Left lung (tissue), 10 donors: ENCODE results near the gene TRAPPC8. TPM values are rescaled to one million over a fixed set of nuclear protein-coding genes. Genes with fewer than 3 reads are reported as not detected.
"Not testable (repeated sequence)": the region's sequence is repeated elsewhere in the genome, so short reads cannot be mapped to it uniquely, and the experiment has no call there.

ENCODE experiments used
- ATAC-seq: fragments of 200-7000 bp; cut with Tn5 transposase; one replicate; pipeline ENCODE4 v1.9.1; 2020; ENCODE audit warnings: moderate library complexity
- DNase-seq, 4 donors: peaks; one replicate each; pipeline ENCODE4 v3.0.0-alpha.2; 2013 to 2020
- H3K27ac ChIP-seq, 2 donors: fragments of 200-600 bp; sonication (generic) in 1 of 2; one replicate each; pipeline versions ENCODE4 v1.5.0 to v1.8.0; 2020 to 2021
- H3K27me3 ChIP-seq, 2 donors: fragments of 200-600 bp; sonication (generic) in 1 of 2; one replicate each; pipeline versions ENCODE4 v1.5.0 to v1.8.0; 2020 to 2021
- H3K36me3 ChIP-seq, 2 donors: fragments of 200-600 bp; sonication (generic) in 1 of 2; one replicate each; pipeline versions ENCODE4 v1.5.0 to v1.8.0; 2020 to 2021
- H3K4me1 ChIP-seq, 2 donors: fragments of 200-600 bp; one replicate each; pipeline ENCODE4 v1.8.0; 2021
- H3K4me3 ChIP-seq, 2 donors: fragments of 200-600 bp; sonication (generic) in 1 of 2; one replicate each; pipeline versions ENCODE4 v1.5.0 to v1.8.0; 2020 to 2021; ENCODE audit warnings: mild to moderate bottlenecking in 1 of 2
- H3K9me3 ChIP-seq, 2 donors: fragments of 200-600 bp; sonication (generic) in 1 of 2; one replicate each; pipeline versions ENCODE4 v1.5.0 to v1.8.0; 2020 to 2021
- intact Hi-C, 2 donors: fragments of 100-400 bp; cut with DNase I; formaldehyde crosslinking; loops; one replicate each; pipeline versions ENCODE4 v1.11.2 to v1.14.2; 2022
- polyA plus RNA-seq, 6 donors: library from polyadenylated mRNA; unstranded; fragments of 120-200 nt; gene quantifications; one replicate each; pipeline ENCODE4 v1.2.1, GENCODE V29; 2013; ENCODE audit not compliant: insufficient read length in 6 of 6
- total RNA-seq, 2 donors: library from RNA; stranded (reverse); fragmentation: NEBNext Ultra II Directional; extraction: Animal tissue kit (Norgen Biotek cat#: 25700); gene quantifications; one replicate each; pipeline ENCODE4 v1.2.1, GENCODE V29; 2021
- TF ChIP-seq, protein P1 (sequence below), 2 donors: fragments of 200-600 bp; sonication (generic) in 1 of 2; IDR thresholded peaks; one replicate each; pipeline versions ENCODE4 v1.5.0 to v1.8.0; 2021; ENCODE audit warnings: antibody characterized with exemption in 2 of 2
- donor health status: DM: no; HTN: yes; CAD: no.
- donor health status: DM: no; HTN: no; CAD: no.

TRAPPC8 gene
- total and polyA plus RNA-seq, 8 donors: 45.5 to 53.9 (median 50.2) TPM

DNA sequence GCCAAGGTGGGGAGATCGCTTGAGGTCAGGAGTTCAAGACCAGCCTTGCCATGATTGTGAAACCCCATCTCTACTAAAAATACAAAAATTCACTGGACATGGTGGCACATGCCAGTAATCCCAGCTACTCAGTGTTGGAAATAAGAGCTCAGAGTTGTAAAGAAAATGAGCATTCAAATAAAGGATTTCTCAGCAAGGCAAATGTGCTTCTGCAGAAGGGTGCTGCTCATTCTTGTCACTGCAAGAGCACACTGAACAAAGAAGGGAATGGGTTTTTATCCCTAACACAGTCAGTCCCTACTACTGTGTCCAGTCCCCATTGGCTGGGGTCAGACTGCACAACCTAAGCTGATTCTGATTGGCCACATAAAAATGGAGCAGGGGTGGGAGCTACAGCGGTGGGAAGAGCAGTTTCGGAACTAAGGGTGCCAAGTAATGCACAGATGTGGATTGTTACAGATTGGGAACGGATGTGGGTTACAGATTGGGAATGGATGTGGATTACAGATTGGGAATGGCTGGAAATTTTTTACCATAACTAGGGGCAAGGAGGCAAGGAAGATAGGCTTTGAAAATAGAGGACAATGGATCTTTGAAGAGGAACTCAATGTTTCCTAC is 31.1 kb upstream of the TRAPPC8 start:
- ATAC-seq: no peak
- Histone ChIP-seq H3K27ac (no peak overlapping the region), H3K27me3 (no peaks in the 10 kb centered on the region), H3K36me3 (no peaks in the 10 kb centered on the region), H3K4me3 (no peak overlapping the region), H3K9me3 (peaks cover 0 to 42% of the 10 kb centered on the region in 2 donors), H3K4me1 (no peaks in the 10 kb centered on the region)
- DNase-seq: no peak
- intact Hi-C loops: no loop called here
- TF ChIP-seq, protein P1, sequence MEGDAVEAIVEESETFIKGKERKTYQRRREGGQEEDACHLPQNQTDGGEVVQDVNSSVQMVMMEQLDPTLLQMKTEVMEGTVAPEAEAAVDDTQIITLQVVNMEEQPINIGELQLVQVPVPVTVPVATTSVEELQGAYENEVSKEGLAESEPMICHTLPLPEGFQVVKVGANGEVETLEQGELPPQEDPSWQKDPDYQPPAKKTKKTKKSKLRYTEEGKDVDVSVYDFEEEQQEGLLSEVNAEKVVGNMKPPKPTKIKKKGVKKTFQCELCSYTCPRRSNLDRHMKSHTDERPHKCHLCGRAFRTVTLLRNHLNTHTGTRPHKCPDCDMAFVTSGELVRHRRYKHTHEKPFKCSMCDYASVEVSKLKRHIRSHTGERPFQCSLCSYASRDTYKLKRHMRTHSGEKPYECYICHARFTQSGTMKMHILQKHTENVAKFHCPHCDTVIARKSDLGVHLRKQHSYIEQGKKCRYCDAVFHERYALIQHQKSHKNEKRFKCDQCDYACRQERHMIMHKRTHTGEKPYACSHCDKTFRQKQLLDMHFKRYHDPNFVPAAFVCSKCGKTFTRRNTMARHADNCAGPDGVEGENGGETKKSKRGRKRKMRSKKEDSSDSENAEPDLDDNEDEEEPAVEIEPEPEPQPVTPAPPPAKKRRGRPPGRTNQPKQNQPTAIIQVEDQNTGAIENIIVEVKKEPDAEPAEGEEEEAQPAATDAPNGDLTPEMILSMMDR (IDR thresholded peaks at IDR 0.05): no peak

DNA sequence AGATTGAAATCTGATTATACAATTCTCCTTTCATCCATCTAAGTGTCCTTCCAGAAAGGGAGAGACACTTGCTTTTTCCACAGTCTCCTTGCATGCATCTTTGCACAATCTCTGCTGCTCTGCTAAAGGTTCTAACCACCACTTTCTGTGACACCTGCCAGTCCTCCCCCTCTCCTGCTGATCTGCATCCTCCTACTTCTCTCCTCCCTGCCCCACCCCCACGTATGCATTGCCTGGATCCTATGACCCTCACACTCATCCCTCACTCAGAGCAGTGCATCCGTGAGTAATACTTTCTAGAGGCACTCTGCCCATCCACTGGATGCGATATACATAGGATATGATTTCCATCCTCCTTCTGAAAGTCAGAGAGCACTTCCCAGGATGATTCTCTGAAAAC is 27.7 kb upstream of the TRAPPC8 start:
- Histone ChIP-seq H3K27me3 (no peaks in the 10 kb centered on the region), H3K9me3 (peaks cover 0 to 30% of the 10 kb centered on the region in 2 donors), H3K36me3 (no peaks in the 10 kb centered on the region), H3K4me3 (no peak overlapping the region), H3K4me1 (no peaks in the 10 kb centered on the region), H3K27ac (no peak overlapping the region)
- no peak for ATAC-seq
- TF ChIP-seq, protein P1 (IDR thresholded peaks at IDR 0.05): no peak
- DNase-seq: no peak
- intact Hi-C loops: no loop called here

GRCh38 chr18:31965316-31965970 is 22.5 kb upstream of the TRAPPC8 start:
- ATAC-seq: no peak
- H3K4me3 ChIP-seq: no peak overlapping the region
- H3K4me1 ChIP-seq: no peaks in the 10 kb centered on the region
- DNase-seq: no peak
- TF ChIP-seq, protein P1 (IDR thresholded peaks at IDR 0.05): no peak
- H3K27me3 ChIP-seq: no peaks in the 10 kb centered on the region
- intact Hi-C loops: no loop called here
- no peaks in the 10 kb centered on the region for H3K36me3 ChIP-seq
- H3K27ac ChIP-seq: no peak overlapping the region
- no peaks in the 10 kb centered on the region for H3K9me3 ChIP-seq

- Histone ChIP-seq H3K27ac (no peak overlapping the region), H3K4me1 (no peaks in the 10 kb centered on the region), H3K9me3 (no peaks in the 10 kb centered on the region), H3K4me3 (no peak overlapping the region), H3K27me3 (no peaks in the 10 kb centered on the region), H3K36me3 (no peaks in the 10 kb centered on the region)
- TF ChIP-seq, protein P1 (IDR thresholded peaks at IDR 0.05): no peak
- ATAC-seq: no peak
- no peak for DNase-seq
- intact Hi-C loops: no loop called here
These were observed 14.8 kb upstream of the TRAPPC8 start for GRCh38 chr18:31957728-31958127.

DNA sequence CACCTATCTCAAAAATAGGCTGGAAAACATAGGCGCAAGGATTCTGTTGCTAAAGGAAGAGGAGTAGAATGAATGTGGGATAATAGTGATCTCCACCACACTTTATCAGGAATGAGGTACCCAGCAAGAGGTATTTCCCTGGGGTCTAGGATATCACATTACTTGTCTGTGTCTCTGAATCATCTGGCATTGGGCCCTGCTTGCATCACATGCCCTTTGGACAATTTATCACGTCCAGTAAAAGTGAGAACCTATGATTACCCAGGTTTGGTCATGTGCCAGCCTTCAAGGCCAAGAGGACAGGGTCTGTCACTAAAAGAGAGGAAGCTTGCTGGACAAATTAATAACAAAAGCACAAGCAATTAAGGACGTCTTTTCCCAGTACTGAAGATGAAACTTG is 11.4 kb upstream of the TRAPPC8 start:
- intact Hi-C loops: no loop called here
- DNase-seq (no peak), ATAC-seq (no peak)
- H3K27ac ChIP-seq: no peak overlapping the region
- no peaks in the 10 kb centered on the region for H3K27me3 ChIP-seq
- no peaks in the 10 kb centered on the region for H3K9me3 ChIP-seq
- no peaks in the 10 kb centered on the region for H3K36me3 ChIP-seq
- no peak overlapping the region for H3K4me3 ChIP-seq
- no peaks in the 10 kb centered on the region for H3K4me1 ChIP-seq
- TF ChIP-seq, protein P1 (IDR thresholded peaks at IDR 0.05): no peak

GRCh38 chr18:31953699-31954098 is 10.8 kb upstream of the TRAPPC8 start:
- H3K36me3 ChIP-seq, ATAC-seq, H3K4me3 ChIP-seq, H3K27ac ChIP-seq, DNase-seq, intact Hi-C loops, H3K9me3 ChIP-seq, H3K27me3 ChIP-seq, H3K4me1 ChIP-seq: not testable (repeated sequence)
